Activated T-cell treated with anti-CD3 and anti-CD28 coated beads, Interleukin-2, amount 50 U/mL, for 24 hours (primary cell): ENCODE measurements around the gene GFM2.
"Not testable (repeated sequence)": the region's sequence is repeated elsewhere in the genome, so short reads cannot be mapped to it uniquely, and the experiment has no call there.

Source experiments
- DNase-seq: peaks from one replicate; pipeline ENCODE4 v3.0.0-alpha.2; 2020
- H3K27ac Mint-ChIP-seq: 2 replicates; pipeline ENCODE4 v1.8.0; 2020; ENCODE audit warnings: mild to moderate bottlenecking, mixed read lengths
- H3K27me3 Mint-ChIP-seq: 2 replicates; pipeline ENCODE4 v1.8.0; 2020; ENCODE audit warnings: mixed read lengths
- H3K36me3 Mint-ChIP-seq: 2 replicates; pipeline ENCODE4 v1.8.0; 2020; ENCODE audit warnings: low read depth, mixed read lengths
- H3K4me1 Mint-ChIP-seq: 2 replicates; pipeline ENCODE4 v1.8.0; 2020; ENCODE audit warnings: low read depth, mixed read lengths
- H3K4me3 Mint-ChIP-seq: 2 replicates; pipeline ENCODE4 v1.8.0; 2020; ENCODE audit warnings: mild to moderate bottlenecking, moderate library complexity, mixed read lengths
- H3K9me3 Mint-ChIP-seq: 2 replicates; pipeline ENCODE4 v1.8.0; 2020; ENCODE audit warnings: mixed read lengths

The GFM2 gene

DNA sequence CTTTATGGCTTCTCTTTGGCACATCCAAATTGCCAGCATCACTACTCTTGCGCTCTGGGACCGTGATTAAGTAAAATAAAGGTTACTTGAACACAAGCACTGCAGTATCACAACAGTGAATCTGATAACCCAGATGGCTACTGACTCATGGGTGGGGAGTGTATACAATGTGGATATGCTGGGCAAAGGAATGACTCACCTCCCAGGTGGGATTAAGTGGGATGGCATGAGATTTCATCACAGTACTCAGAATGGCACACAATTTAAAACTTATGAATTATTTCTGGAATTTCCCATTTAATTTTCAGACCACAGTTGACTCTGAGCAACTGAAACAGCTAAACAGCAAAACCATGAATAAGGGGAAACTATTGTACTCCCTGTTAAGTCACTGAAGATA lies 4.3 kb downstream of the GFM2 start:
- Mint-ChIP-seq H3K4me3 (no peak overlapping the region), H3K27ac (peak overlapping the region; percentile 37)
- DNase-seq: no peak

DNA sequence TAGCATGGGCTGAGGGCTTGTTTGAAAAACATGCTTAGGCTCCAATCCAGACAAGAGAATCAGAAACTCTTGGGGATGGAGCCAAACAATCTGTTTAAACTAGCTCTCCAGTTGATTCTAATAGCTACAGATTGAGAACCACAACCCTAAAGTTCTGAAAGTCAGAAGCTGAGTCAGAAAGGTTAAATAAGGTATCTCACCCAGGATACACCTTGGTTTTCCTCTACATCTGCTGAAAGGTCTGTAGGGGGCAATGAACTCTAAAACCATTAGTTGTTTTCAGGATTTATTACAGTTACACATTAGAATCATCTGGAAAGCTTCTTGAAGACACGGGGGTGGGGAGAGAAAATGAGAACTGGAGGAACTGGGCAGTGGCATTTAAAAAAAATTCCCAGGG lies 5.7 kb downstream of the GFM2 start:
- H3K4me1 Mint-ChIP-seq: peaks cover 53% of the 10 kb centered on the region
- H3K4me3 Mint-ChIP-seq: no peak overlapping the region
- no peaks in the 10 kb centered on the region for H3K27me3 Mint-ChIP-seq
- no peak for DNase-seq
- H3K9me3 Mint-ChIP-seq: peaks cover 4% of the 10 kb centered on the region
- peaks cover 78% of the 10 kb centered on the region for H3K36me3 Mint-ChIP-seq
- H3K27ac Mint-ChIP-seq: no peak overlapping the region

More for the DNA sequence above, 4.3 kb downstream of the GFM2 start:
- peaks cover 56% of the 10 kb centered on the region for H3K4me1 Mint-ChIP-seq
- H3K27me3 Mint-ChIP-seq: no peaks in the 10 kb centered on the region
- H3K9me3 Mint-ChIP-seq: no peaks in the 10 kb centered on the region
- H3K36me3 Mint-ChIP-seq: peaks cover 80% of the 10 kb centered on the region

DNA sequence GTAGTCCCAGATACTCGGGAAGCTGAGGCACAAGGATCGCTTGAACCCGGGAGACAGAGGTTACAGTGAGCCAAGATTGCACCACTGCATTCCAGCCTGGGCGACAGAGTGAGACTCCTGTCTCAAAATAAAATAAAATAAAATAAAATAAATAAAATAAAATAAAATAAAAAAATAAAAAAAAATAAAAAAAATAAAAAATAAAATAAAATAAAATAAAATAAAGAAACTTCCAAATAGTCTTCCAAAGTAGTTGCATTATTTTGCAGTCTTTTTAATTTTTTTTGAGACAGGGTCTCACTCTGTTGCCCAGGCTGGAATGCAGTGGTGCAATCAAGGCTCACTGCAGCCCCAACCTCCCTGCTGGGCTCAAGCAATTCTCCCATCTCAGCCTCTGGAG lies 18.2 kb downstream of the GFM2 start:
- not testable (repeated sequence) for H3K27me3 Mint-ChIP-seq, DNase-seq, H3K4me1 Mint-ChIP-seq, H3K9me3 Mint-ChIP-seq, H3K27ac Mint-ChIP-seq, H3K4me3 Mint-ChIP-seq
- H3K36me3 Mint-ChIP-seq: peaks cover 86% of the 10 kb centered on the region

DNA sequence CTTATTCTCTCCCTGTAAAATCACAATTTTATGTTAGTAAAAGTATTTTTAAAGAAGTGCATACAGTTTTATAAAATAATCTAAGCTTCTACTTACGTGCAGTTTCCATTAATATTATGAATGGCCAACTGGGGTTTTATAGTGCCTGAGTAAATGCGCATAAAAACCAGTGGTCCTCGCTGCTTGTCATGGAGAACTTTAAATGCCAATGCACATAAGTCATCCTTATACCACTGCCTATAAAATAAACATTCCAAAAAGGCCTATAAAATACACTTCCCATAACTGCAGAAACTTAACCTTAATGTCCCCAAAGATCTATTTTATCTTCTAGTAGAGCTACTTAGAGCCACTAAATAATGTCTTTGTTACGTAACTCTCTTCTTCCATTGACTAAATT lies 28.5 kb downstream of the GFM2 start:
- DNase-seq: no peak
- H3K4me3 Mint-ChIP-seq: no peak overlapping the region
- no peaks in the 10 kb centered on the region for H3K27me3 Mint-ChIP-seq
- H3K27ac Mint-ChIP-seq: no peak overlapping the region
- H3K36me3 Mint-ChIP-seq: peaks cover 86% of the 10 kb centered on the region
- H3K4me1 Mint-ChIP-seq: no peaks in the 10 kb centered on the region
- H3K9me3 Mint-ChIP-seq: no peaks in the 10 kb centered on the region

DNA sequence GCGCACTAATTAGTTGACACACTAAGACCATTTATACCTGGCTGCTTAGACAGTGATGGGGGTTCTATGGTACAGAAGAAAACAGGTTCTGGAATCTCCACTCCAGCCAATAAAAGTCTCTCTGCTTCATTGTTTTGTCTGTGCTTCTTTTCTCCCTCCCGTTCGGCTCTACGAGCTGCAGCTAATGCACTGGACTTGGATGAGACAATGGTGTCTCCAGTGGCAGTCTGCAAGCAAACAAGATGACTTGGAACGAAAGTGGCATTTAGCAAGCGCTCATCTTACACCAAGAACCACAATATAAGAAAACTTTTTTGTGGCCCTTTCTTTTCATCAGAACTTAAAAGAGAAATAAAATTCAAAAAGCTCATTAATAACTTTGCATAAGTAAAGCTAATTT lies 30.2 kb downstream of the GFM2 start:
- Mint-ChIP-seq H3K36me3 (peaks cover 86% of the 10 kb centered on the region), H3K9me3 (no peaks in the 10 kb centered on the region), H3K27ac (no peak overlapping the region)

DNA sequence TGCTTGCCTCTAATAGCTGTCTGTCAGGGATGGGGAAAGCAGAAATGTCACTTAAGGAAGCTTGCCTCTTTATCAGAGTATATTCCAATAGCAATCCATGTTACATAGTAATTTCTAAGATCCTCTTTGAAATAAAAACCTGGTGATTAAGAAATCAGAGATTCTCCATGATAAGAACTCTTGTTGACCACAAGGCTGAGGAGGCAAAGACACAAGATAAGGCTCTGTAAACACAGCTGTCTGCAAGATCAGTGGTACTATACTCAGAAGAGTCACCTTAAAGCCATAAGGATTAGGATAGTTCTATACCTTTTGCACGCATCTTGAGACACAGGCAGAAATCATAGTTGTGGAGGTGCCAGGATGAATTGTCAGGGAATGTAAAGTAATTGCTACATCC lies 41.6 kb downstream of the GFM2 start:
- no peaks in the 10 kb centered on the region for H3K4me1 Mint-ChIP-seq
- no peak overlapping the region for H3K4me3 Mint-ChIP-seq
- H3K9me3 Mint-ChIP-seq: no peaks in the 10 kb centered on the region
- no peak for DNase-seq
- peaks cover 88% of the 10 kb centered on the region for H3K36me3 Mint-ChIP-seq
- H3K27me3 Mint-ChIP-seq: no peaks in the 10 kb centered on the region
- H3K27ac Mint-ChIP-seq: no peak overlapping the region

More for the DNA sequence above, 30.2 kb downstream of the GFM2 start:
- H3K4me1 Mint-ChIP-seq: no peaks in the 10 kb centered on the region
- DNase-seq: no peak
- no peaks in the 10 kb centered on the region for H3K27me3 Mint-ChIP-seq
- no peak overlapping the region for H3K4me3 Mint-ChIP-seq

GRCh38 chr5:74722271-74722670 lies 44.6 kb downstream of the GFM2 start:
- Mint-ChIP-seq H3K9me3 (no peaks in the 10 kb centered on the region), H3K27ac (no peak overlapping the region), H3K36me3 (peaks cover 92% of the 10 kb centered on the region), H3K27me3 (no peaks in the 10 kb centered on the region), H3K4me3 (no peak overlapping the region), H3K4me1 (no peaks in the 10 kb centered on the region)
- no peak for DNase-seq

- no peaks in the 10 kb centered on the region for H3K9me3 Mint-ChIP-seq
- no peak overlapping the region for H3K4me3 Mint-ChIP-seq
- peaks cover 5% of the 10 kb centered on the region for H3K4me1 Mint-ChIP-seq
- DNase-seq: no peak
- H3K27ac Mint-ChIP-seq: no peak overlapping the region
- H3K27me3 Mint-ChIP-seq: no peaks in the 10 kb centered on the region
- H3K36me3 Mint-ChIP-seq: peaks cover 90% of the 10 kb centered on the region
Observed at GRCh38 chr5:74717596-74717995, 49.3 kb downstream of the GFM2 start.

GRCh38 chr5:74693191-74693590 lies 73.7 kb downstream of the GFM2 start:
- peaks cover 81% of the 10 kb centered on the region for H3K36me3 Mint-ChIP-seq
- DNase-seq: no peak
- H3K27ac Mint-ChIP-seq: no peak overlapping the region
- peaks cover 4% of the 10 kb centered on the region for H3K4me1 Mint-ChIP-seq
- no peaks in the 10 kb centered on the region for H3K27me3 Mint-ChIP-seq
- no peak overlapping the region for H3K4me3 Mint-ChIP-seq
- no peaks in the 10 kb centered on the region for H3K9me3 Mint-ChIP-seq

DNA sequence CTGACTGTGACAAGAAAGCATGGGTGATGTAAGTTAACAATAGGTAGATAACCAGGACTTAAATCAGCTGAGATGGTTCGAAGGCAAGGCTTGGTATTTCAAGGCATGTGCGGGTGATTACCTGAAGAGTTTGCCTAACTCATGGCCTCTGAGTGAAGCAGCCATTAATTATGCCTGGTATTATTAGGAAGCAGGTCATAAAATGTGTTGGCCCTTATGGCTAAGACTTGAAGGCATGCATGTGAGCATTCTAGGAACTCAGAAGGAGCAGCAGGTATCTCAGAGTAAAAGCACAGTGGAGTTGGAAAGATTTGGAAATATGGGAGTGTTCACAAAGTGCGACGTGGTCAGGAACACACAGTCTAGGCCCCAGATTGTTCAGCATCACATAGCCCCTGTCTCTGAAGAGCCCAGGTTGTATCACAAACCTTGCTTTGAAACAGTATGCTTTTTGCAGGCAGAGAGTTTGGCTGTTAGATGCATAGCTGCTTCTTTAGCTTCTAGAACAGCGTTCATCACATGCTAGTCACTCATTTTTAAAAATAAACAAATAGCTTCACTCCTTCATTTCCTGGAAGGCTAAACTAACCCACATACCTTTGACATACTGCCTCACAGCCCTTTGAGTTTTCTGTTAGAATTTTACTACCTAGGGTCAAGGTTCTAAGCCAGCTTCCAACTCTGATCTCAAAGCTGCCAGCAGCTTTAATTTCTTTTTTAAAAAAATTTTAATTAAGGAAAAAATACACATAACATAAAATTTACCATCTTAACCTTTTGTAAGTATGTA lies 79.8 kb downstream of the GFM2 start:
- Mint-ChIP-seq H3K36me3 (peaks cover 46% of the 10 kb centered on the region), H3K4me3 (peak overlapping the region; percentile 78), H3K9me3 (no peaks in the 10 kb centered on the region), H3K4me1 (peaks cover 25% of the 10 kb centered on the region), H3K27ac (no peak overlapping the region), H3K27me3 (no peaks in the 10 kb centered on the region)
- no peak for DNase-seq

DNA sequence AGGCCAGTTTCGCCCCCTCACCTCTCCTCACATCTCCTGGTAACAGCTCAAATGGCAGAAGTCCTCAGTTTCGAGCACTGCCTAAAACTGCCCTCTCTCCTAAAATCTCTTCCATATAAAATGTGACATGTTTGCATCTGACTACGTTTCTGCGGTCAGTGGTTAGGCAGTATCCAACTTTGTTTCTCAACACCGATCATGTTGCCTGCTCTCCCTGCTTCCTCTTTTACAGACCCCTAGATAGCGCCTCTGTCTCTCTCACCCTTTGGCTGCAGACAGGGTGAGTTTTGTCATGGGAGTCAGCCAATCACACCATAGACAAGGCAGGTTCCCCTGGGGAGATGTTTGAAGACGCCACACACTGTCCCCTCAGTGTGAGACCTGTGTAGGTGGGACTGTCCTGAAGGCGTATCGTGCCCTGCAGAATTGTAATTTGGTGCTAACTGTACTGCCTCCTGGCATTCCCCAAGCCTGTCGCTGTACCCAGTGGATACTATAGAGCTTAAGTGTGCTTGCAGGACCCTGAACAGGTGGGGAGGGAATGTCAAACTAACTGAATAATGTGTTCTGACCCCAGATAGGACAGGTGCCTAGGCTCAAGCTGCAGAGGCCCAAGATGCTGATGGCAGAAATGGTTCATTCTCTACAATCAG lies 80.8 kb downstream of the GFM2 start:
- DNase-seq: peak; percentile 35
- Mint-ChIP-seq H3K4me1 (peaks cover 25% of the 10 kb centered on the region), H3K9me3 (no peaks in the 10 kb centered on the region), H3K27ac (peak overlapping the region; percentile 70), H3K27me3 (no peaks in the 10 kb centered on the region), H3K4me3 (peak overlapping the region; percentile 78), H3K36me3 (peaks cover 36% of the 10 kb centered on the region)

DNA sequence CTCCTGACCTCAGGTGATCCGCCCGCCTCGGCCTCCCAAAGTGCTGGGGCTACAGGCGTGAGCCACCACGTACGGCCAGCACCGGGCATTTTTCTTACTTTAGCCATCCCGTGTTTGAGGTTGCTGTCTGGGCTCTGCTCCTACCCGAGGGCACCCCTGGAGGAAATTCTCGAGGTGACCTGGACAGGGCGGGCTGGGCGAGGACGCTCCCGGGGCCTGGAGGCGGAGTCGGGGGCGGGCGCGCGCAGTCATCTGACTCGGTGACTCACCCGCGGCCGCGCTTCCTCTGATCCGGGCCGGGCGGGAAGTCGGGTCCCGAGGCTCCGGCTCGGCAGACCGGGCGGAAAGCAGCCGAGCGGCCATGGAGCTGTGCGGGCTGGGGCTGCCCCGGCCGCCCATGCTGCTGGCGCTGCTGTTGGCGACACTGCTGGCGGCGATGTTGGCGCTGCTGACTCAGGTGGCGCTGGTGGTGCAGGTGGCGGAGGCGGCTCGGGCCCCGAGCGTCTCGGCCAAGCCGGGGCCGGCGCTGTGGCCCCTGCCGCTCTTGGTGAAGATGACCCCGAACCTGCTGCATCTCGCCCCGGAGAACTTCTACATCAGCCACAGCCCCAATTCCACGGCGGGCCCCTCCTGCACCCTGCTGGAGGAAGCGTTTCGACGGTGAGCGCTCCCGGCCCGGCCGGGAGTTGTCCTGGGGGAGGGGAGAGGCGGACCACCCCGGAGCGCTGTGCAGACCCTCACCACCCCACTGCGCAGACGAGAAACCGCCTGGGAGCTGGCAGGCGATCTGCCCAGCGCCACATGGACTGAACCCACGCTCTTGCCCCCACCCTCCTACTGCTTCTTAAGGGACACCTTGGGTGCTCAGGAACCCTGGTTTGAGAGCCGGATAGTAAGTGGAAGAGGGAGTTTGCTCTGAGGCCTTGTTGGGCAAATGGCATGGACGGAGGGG lies 81.7 kb downstream of the GFM2 start, which contains the start of gene HEXB:
HEXB (plus strand) TSS at position 334 of the 952 bp plus-strand sequence; CDS start at position 362, 28 bp downstream.
- peak; percentile 90 for DNase-seq
- H3K9me3 Mint-ChIP-seq: no peaks in the 10 kb centered on the region

GRCh38 chr5:74679966-74680365 lies 87.0 kb downstream of the GFM2 start:
- DNase-seq: no peak
- Mint-ChIP-seq H3K27me3 (peaks cover 6% of the 10 kb centered on the region), H3K4me1 (peaks cover 3% of the 10 kb centered on the region), H3K4me3 (no peak overlapping the region), H3K27ac (no peak overlapping the region), H3K36me3 (no peaks in the 10 kb centered on the region), H3K9me3 (no peaks in the 10 kb centered on the region)

More for the DNA sequence above, 81.7 kb downstream of the GFM2 start, which contains the start of gene HEXB:
- H3K4me3 Mint-ChIP-seq: peak within 1 kb of the TSS; percentile 78
- H3K36me3 Mint-ChIP-seq: peaks cover 27% of the 10 kb centered on the region
- peak within 1 kb of the TSS; percentile 82 for H3K27ac Mint-ChIP-seq
- H3K27me3 Mint-ChIP-seq: no peaks in the 10 kb centered on the region
- H3K4me1 Mint-ChIP-seq: peaks cover 25% of the 10 kb centered on the region

DNA sequence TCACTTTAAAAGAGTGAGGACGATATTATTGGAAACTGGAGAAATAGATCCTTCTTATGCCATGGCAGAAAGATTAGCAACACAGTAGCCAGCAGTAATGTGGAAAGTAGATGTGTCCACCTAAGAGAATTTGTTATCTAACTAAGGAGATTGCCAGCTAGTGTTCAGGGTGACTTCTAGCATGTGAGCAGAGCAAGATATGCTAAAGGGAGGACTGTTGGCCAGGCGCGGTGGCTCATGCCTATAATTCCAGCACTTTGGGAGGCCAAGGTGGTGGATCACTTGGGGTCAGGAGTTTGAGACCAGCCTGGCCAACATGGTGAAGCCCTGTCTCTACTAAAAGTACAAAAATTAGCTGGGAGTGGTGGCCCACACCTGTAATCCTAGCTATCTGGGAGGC lies 87.6 kb downstream of the GFM2 start:
- not testable (repeated sequence) for DNase-seq, H3K36me3 Mint-ChIP-seq, H3K4me1 Mint-ChIP-seq, H3K27me3 Mint-ChIP-seq, H3K4me3 Mint-ChIP-seq, H3K9me3 Mint-ChIP-seq, H3K27ac Mint-ChIP-seq
